HepG2 (cell line): Measurements from ENCODE around the gene TATDN2. TPM values are rescaled to one million over a fixed set of nuclear protein-coding genes. Genes with fewer than 3 reads are reported as not detected.

Experiments used
- ATAC-seq: fragments of 200-7000 bp; cut with Tn5 transposase; 3 replicates; pipeline ENCODE4 v1.9.1; 2020; ENCODE audit warnings: mild to moderate bottlenecking, moderate library complexity
- BruUV-seq: library from RNA; stranded (reverse); fragments of 400-500 nt; replicated peaks from 2 replicates; lab custom pipeline; 2021; lab: Mats Ljungman, UMichigan
- CTCF ChIA-PET: fragments of 300-600 bp; formaldehyde crosslinking; extraction: SDS; loops from one replicate; lab custom pipeline; 2021; ENCODE audit warnings: low total read pairs, inconsistent platforms, low intra/inter-chr PET ratio; lab: Yijun Ruan, JAX
- POLR2A ChIA-PET: fragments of 350-600 bp; sonication (Branson Sonifier 250); formaldehyde crosslinking; loops from one replicate; lab custom pipeline; 2020; ENCODE audit warnings: antibody characterized with exemption, inconsistent platforms; lab: Yijun Ruan, JAX
- DNase-seq: peaks from one replicate; pipeline ENCODE4 v3.0.0-alpha.2; 2015; ENCODE audit warnings: low spot score
- FAIRE-seq: peaks from 3 replicates; lab custom pipeline; 2011; peaks lifted over from hg19 to GRCh38; lab: Jason Lieb, UNC
- H2AFZ ChIP-seq: one replicate; pipeline ENCODE4 v1.6.1; 2011; ENCODE audit warnings: low read length, inconsistent platforms
- H3K27ac ChIP-seq: fragments of 300-600 bp; 3 replicates; pipeline ENCODE4 v1.8.0; 2011; ENCODE audit warnings: mixed run types, mild to moderate bottlenecking, mixed read lengths, low read length, inconsistent platforms; ENCODE audit not compliant: insufficient read depth; ENCODE audit errors: extremely low read length
- H3K27me3 ChIP-seq, 2 experiments: fragments of 200-600 bp in 1 of 2; 2 replicates in 1 of 2; 3 replicates in 1 of 2; pipeline versions ENCODE4 v1.6.0 to v1.8.0; 2011; ENCODE audit warnings: low read length in 2 of 2, mild to moderate bottlenecking in 2 of 2, moderate library complexity in 2 of 2, inconsistent platforms in 1 of 2; ENCODE audit not compliant: insufficient read depth in 2 of 2, control insufficient read depth in 1 of 2
- H3K36me3 ChIP-seq, 2 experiments: fragments of 200-600 bp in 1 of 2; replicated peaks in 1 of 2; 2 replicates in 1 of 2; 3 replicates in 1 of 2; pipeline versions ENCODE4 v1.5.1 to v1.8.0; 2011; ENCODE audit warnings: low read length in 2 of 2, inconsistent platforms in 1 of 2; ENCODE audit not compliant: insufficient read depth in 2 of 2, control insufficient read depth in 1 of 2
- H3K4me1 ChIP-seq: 2 replicates; pipeline ENCODE4 v1.5.1; 2012; ENCODE audit warnings: low read length, inconsistent platforms; ENCODE audit not compliant: insufficient read depth
- H3K4me2 ChIP-seq: 2 replicates; pipeline ENCODE4 v1.6.0; 2011; ENCODE audit warnings: low read depth, low read length, inconsistent platforms
- H3K4me3 ChIP-seq, 3 experiments: fragments of 200-600 bp in 1 of 3; sonication (generic), shearing (Covaris generic) in 1 of 3; replicated peaks in 1 of 3; 2 replicates each; pipeline ENCODE4 v1.5.1; 2011 to 2016; ENCODE audit warnings: low read length in 3 of 3, inconsistent platforms in 2 of 3, low read depth in 2 of 3, mild to moderate bottlenecking in 2 of 3, control low read depth in 1 of 3, mixed read lengths in 1 of 3; ENCODE audit not compliant: insufficient read depth in 1 of 3
- H3K79me2 ChIP-seq: one replicate; pipeline ENCODE4 v1.6.1; 2011; ENCODE audit warnings: low read length, inconsistent platforms; ENCODE audit not compliant: insufficient read depth
- H3K9ac ChIP-seq: 2 replicates; pipeline ENCODE4 v1.6.0; 2011; ENCODE audit warnings: mild to moderate bottlenecking, low read depth, low read length, inconsistent platforms; ENCODE audit not compliant: insufficient read depth
- H3K9me3 ChIP-seq: 2 replicates; pipeline ENCODE4 v1.5.1; 2012; ENCODE audit warnings: mild to moderate bottlenecking, low read length
- H4K20me1 ChIP-seq: 2 replicates; pipeline ENCODE4 v1.6.0; 2011; ENCODE audit warnings: inconsistent platforms, mild to moderate bottlenecking, low read length, moderate library complexity; ENCODE audit not compliant: insufficient read depth
- CBX1 ChIP-seq: IDR thresholded peaks from one replicate; pipeline ENCODE4 v1.6.1; 2016; ENCODE audit warnings: antibody characterized with exemption, low read depth
- MAFK ChIP-seq, 2 experiments: IDR thresholded peaks in 1 of 2; conservative IDR thresholded peaks in 1 of 2; 2 replicates each; pipeline ENCODE4 v1.6.1; 2011; ENCODE audit warnings: improper control_type of control experiment in 2 of 2, low read length in 2 of 2
- MED8 ChIP-seq: sonication (generic); formaldehyde crosslinking; IDR thresholded peaks from 2 replicates; pipeline ENCODE4 v1.8.1; 2023; ENCODE audit warnings: mild to moderate bottlenecking, missing genetic modification reagents; ENCODE audit not compliant: insufficient replicate concordance
- NR2F2 ChIP-seq: IDR thresholded peaks from 2 replicates; pipeline ENCODE4 v1.6.1; 2012; ENCODE audit warnings: low read depth, inconsistent platforms, borderline replicate concordance
- ZNF329 ChIP-seq: sonication (generic); formaldehyde crosslinking; IDR thresholded peaks from 2 replicates; pipeline ENCODE4 v1.9.0; 2021; ENCODE audit warnings: low read depth, mild to moderate bottlenecking, missing genetic modification reagents
- ZNF552 ChIP-seq: sonication (generic); formaldehyde crosslinking; IDR thresholded peaks from 2 replicates; pipeline ENCODE4 v1.9.0; 2022; ENCODE audit warnings: missing genetic modification reagents, mild to moderate bottlenecking, borderline replicate concordance
- ZSCAN9 ChIP-seq: IDR thresholded peaks from 2 replicates; pipeline ENCODE4 v1.6.1; 2016; ENCODE audit warnings: borderline replicate concordance
- WGBS: methylation state at CpG from one replicate; pipeline ENCODE4 v1.1.6; 2017; ENCODE audit warnings: low lambda C conversion rate; 5-methylcytosine and 5-hydroxymethylcytosine counted together
- in situ Hi-C: cut with HindIII; loops from 2 replicates; pipeline ENCODE4 v1.10.0; 2017; ENCODE audit warnings: low pct_unique_long_range_greater_than_20kb; ENCODE audit not compliant: extremely low pct_ligation_motif_present
- intact Hi-C: fragments of 100-400 bp; cut with micrococcal nuclease; formaldehyde crosslinking; loops from one replicate; pipeline ENCODE4 v1.10.0; 2022; ENCODE audit not compliant: unreplicated experiment
- polyA plus RNA-seq, 8 experiments: library from polyadenylated mRNA; depleted of rRNA in 3 of 8; stranded (reverse) in 7 of 8; unstranded in 1 of 8; fragments of >200 nt; fragmentation: Illumina TruSeq in 4 of 8; extraction: Trizol in 4 of 8; gene quantifications; 2 replicates each; pipeline versions ENCODE4 v1.2.1 to v1.2.3, GENCODE V29; 2011 to 2016; ENCODE audit warnings: low read depth in 4 of 8, missing spikeins in 1 of 8, mixed read lengths in 1 of 8; ENCODE audit not compliant: insufficient read depth in 1 of 8
- total RNA-seq, 5 experiments: library from RNA; depleted of rRNA; stranded (reverse); fragments of >200 nt; fragmentation: Illumina TruSeq; extraction: Trizol; gene quantifications; 2 replicates each; pipeline ENCODE4 v1.2.3, GENCODE V29; 2016; ENCODE audit warnings: low read depth in 1 of 5
- TF ChIP-seq, protein P1 (sequence below): sonication (generic); formaldehyde crosslinking; IDR thresholded peaks from 2 replicates; pipeline ENCODE4 v1.4.0; 2020; ENCODE audit warnings: missing genetic modification reagents
- TF ChIP-seq, protein P2 (sequence below): sonication (generic); formaldehyde crosslinking; IDR thresholded peaks from 2 replicates; pipeline ENCODE4 v1.8.0; 2022; ENCODE audit warnings: mild to moderate bottlenecking, missing genetic modification reagents, borderline replicate concordance
- TF ChIP-seq, protein P3 (sequence below): sonication (generic); formaldehyde crosslinking; IDR thresholded peaks from 2 replicates; pipeline ENCODE4 v1.4.0; 2020; ENCODE audit warnings: missing genetic modification reagents

TATDN2 gene
- total and polyA plus RNA-seq, 2 of the 13 experiments (the other 11 are each of a cell fraction or from before 2014, with no cell fraction given), result 12.1 to 21.9 TPM

DNA sequence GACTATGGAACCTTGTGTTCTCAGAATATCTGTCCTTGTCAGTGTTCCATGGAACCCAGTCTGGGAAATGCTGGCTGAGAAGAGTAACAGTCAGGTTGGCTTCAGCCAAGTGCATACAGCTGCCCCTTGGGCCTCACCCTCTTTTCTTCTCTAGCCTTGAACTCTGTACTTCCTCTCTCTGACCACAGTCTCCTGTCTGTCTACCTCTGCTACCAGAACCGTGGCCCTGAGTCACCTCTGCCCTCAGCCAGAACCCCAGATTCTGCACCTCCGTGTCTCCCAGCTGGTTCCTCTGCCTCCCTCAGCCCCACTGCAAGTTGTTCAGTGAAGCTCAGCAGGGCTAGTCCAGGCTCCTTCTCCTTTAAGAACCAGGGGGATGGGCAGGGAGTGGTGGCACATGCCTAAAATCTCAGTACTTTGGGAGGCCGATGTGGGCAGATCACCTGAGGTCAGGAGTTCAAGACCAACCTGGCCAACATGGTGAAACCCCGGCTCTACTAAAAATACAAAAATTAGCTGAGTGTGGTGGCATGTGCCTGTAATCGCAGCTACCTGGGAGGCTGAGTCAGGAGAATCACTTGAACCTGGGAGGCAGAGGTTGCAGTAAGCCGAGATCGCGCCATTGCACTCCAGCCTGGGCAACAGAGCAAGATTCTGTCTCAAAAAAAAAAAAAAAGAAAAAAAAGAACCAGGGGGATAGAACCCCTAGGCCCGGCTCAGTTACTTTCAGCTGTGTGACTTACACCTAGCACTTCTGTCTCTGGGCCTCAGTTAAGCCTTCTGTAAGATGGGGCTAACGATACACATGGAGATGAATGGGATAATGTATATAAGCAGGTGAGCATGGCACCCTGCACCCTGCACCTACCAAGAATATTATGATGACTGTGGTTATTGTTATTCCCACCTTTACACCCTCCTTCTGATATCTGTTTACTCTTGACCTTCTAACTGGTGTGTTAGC is 24.3 kb upstream of the TATDN2 start:
- Histone ChIP-seq H3K4me2 (peak overlapping the region; percentile 39), H3K36me3 (peaks cover 23 to 45% of the 10 kb centered on the region in 2 experiments), H4K20me1 (no peaks in the 10 kb centered on the region), H3K9ac (peak overlapping the region; percentile 23; the same call in 1 of the 2 replicates), H3K4me1 (peaks cover 50% of the 10 kb centered on the region), H3K9me3 (no peaks in the 10 kb centered on the region), H3K27me3 (no peaks in the 10 kb centered on the region), H3K4me3 (no peak overlapping the region), H3K79me2 (no peaks in the 10 kb centered on the region), H2AFZ (no peak overlapping the region), H3K27ac (peak overlapping the region; percentile 71)
- no TSS peak for BruUV-seq
- peak; percentile 75 for DNase-seq
- WGBS, result 71% methylated on average over 10 of the region's 10 CpGs
- CTCF ChIA-PET, result interaction anchor here (1.4 kb wide), 1 partner anchor 59 kb away, joined by 8 read pairs; the partner anchor contains the start of gene IRAK2
- in situ Hi-C loops (loop anchor here (10.0 kb wide), 1 partner anchor 59 kb away; the partner anchor contains the start of gene IRAK2), intact Hi-C loops (loop anchor here (1.0 to 2.0 kb wide), 3 partner anchors 19 to 109 kb away; partner anchors contain the start of gene BRK1)
- POLR2A ChIA-PET, result interaction anchor here (0.6 to 4.2 kb wide), 11 partner anchors 20 to 291 kb away, joined by 3 to 38 read pairs (median 5); partner anchors contain the start of genes CRELD1, EMC3 and VHL
- peak; percentile 35 for ATAC-seq
- peak; percentile 49 for FAIRE-seq
- TF ChIP-seq MED8 (no peak), ZNF329 (no peak), NR2F2 (peak; percentile 70), ZNF552 (CRISPR knock-in tag) (no peak), MAFK (conservative IDR thresholded peaks at IDR 0.05 in 1 of 2, IDR thresholded peaks at IDR 0.05 in 1 of 2; ENCODE audit: low read length in 2 of 2) (no peak), CBX1 (no peak), ZSCAN9 (CRISPR knock-in tag) (no peak)
- TF ChIP-seq, protein P1, sequence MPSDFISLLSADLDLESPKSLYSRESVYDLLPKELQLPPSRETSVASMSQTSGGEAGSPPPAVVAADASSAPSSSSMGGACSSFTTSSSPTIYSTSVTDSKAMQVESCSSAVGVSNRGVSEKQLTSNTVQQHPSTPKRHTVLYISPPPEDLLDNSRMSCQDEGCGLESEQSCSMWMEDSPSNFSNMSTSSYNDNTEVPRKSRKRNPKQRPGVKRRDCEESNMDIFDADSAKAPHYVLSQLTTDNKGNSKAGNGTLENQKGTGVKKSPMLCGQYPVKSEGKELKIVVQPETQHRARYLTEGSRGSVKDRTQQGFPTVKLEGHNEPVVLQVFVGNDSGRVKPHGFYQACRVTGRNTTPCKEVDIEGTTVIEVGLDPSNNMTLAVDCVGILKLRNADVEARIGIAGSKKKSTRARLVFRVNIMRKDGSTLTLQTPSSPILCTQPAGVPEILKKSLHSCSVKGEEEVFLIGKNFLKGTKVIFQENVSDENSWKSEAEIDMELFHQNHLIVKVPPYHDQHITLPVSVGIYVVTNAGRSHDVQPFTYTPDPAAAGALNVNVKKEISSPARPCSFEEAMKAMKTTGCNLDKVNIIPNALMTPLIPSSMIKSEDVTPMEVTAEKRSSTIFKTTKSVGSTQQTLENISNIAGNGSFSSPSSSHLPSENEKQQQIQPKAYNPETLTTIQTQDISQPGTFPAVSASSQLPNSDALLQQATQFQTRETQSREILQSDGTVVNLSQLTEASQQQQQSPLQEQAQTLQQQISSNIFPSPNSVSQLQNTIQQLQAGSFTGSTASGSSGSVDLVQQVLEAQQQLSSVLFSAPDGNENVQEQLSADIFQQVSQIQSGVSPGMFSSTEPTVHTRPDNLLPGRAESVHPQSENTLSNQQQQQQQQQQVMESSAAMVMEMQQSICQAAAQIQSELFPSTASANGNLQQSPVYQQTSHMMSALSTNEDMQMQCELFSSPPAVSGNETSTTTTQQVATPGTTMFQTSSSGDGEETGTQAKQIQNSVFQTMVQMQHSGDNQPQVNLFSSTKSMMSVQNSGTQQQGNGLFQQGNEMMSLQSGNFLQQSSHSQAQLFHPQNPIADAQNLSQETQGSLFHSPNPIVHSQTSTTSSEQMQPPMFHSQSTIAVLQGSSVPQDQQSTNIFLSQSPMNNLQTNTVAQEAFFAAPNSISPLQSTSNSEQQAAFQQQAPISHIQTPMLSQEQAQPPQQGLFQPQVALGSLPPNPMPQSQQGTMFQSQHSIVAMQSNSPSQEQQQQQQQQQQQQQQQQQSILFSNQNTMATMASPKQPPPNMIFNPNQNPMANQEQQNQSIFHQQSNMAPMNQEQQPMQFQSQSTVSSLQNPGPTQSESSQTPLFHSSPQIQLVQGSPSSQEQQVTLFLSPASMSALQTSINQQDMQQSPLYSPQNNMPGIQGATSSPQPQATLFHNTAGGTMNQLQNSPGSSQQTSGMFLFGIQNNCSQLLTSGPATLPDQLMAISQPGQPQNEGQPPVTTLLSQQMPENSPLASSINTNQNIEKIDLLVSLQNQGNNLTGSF (CRISPR knock-in tag), result no peak
- TF ChIP-seq, protein P2, sequence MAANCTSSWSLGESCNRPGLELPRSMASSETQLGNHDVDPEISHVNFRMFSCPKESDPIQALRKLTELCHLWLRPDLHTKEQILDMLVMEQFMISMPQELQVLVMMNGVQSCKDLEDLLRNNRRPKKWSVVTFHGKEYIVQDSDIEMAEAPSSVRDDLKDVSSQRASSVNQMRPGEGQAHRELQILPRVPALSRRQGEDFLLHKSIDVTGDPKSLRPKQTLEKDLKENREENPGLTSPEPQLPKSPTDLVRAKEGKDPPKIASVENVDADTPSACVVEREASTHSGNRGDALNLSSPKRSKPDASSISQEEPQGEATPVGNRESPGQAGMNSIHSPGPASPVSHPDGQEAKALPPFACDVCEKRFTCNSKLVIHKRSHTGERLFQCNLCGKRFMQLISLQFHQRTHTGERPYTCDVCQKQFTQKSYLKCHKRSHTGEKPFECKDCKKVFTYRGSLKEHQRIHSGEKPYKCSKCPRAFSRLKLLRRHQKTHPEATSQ (CRISPR knock-in tag), result no peak
- TF ChIP-seq, protein P3, sequence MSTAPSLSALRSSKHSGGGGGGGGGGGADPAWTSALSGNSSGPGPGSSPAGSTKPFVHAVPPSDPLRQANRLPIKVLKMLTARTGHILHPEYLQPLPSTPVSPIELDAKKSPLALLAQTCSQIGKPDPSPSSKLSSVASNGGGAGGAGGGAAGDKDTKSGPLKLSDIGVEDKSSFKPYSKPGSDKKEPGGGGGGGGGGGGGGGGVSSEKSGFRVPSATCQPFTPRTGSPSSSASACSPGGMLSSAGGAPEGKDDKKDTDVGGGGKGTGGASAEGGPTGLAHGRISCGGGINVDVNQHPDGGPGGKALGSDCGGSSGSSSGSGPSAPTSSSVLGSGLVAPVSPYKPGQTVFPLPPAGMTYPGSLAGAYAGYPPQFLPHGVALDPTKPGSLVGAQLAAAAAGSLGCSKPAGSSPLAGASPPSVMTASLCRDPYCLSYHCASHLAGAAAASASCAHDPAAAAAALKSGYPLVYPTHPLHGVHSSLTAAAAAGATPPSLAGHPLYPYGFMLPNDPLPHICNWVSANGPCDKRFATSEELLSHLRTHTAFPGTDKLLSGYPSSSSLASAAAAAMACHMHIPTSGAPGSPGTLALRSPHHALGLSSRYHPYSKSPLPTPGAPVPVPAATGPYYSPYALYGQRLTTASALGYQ (CRISPR knock-in tag), result 0 out of 2 replicates have a peak, but pooled peaks have one; percentile 53
